NCI-H2171 (cell line): ENCODE data around the gene C4B.
"Not testable (repeated sequence)": the region's sequence is repeated elsewhere in the genome, so short reads cannot be mapped to it uniquely, and the experiment has no call there.

Experiments used
- DNase-seq: peaks from one replicate; lab custom pipeline; 2025; lab: John Stamatoyannopoulos, UW

C4B gene

GRCh38 chr6:32035283-32036013 is 20.9 kb downstream of the C4B start:
- not testable (repeated sequence) for DNase-seq

GRCh38 chr6:32037136-32037535 is 22.5 kb downstream of the C4B start:
- DNase-seq = not testable (repeated sequence)

GRCh38 chr6:32037598-32038524 is 23.3 kb downstream of the C4B start, which contains the start of gene CYP21A2:
Gene CYP21A2 (plus strand): TSS chr6:32038415. CDS start chr6:32038423, 8 bp downstream.
- DNase-seq = not testable (repeated sequence)

GRCh38 chr6:32038878-32039277 is 24.3 kb downstream of the C4B start:
- DNase-seq = not testable (repeated sequence)

- not testable (repeated sequence) for DNase-seq
These were observed 25.0 kb downstream of the C4B start for GRCh38 chr6:32039321-32040274.

GRCh38 chr6:32040299-32041049 is 25.9 kb downstream of the C4B start:
- DNase-seq = not testable (repeated sequence)

GRCh38 chr6:32041050-32041321 is 26.4 kb downstream of the C4B start:
- DNase-seq = not testable (repeated sequence)

GRCh38 chr6:32041385-32041784 is 26.8 kb downstream of the C4B start:
- DNase-seq = not testable (repeated sequence)

- not testable (repeated sequence) for DNase-seq
These were observed 27.7 kb downstream of the C4B start for GRCh38 chr6:32042276-32042675.

- DNase-seq = not testable (repeated sequence)
These were observed 29.2 kb downstream of the C4B start for GRCh38 chr6:32043589-32044380.

GRCh38 chr6:32044916-32045315 is 30.3 kb downstream of the C4B start:
- DNase-seq = not testable (repeated sequence)

GRCh38 chr6:32045811-32046449 is 31.3 kb downstream of the C4B start:
- no peak for DNase-seq

- DNase-seq = peak; percentile 22
These were observed 32.0 kb downstream of the C4B start for GRCh38 chr6:32046450-32047083.

- DNase-seq = no peak
These were observed 32.5 kb downstream of the C4B start for GRCh38 chr6:32047084-32047478.

GRCh38 chr6:32047539-32047854 is 32.9 kb downstream of the C4B start:
- DNase-seq = no peak

GRCh38 chr6:32047855-32048766 is 33.5 kb downstream of the C4B start:
- peak; percentile 2 for DNase-seq

GRCh38 chr6:32049149-32049548 is 34.6 kb downstream of the C4B start:
- not testable (repeated sequence) for DNase-seq

- DNase-seq = not testable (repeated sequence)
These were observed 35.1 kb downstream of the C4B start for GRCh38 chr6:32049736-32050135.
